Body of pancreas (tissue), 4 donors: Measurements from ENCODE around the gene C6orf15.

ENCODE experiments used
- POLR2A ChIP-seq, 3 donors: fragments of 450-650 bp; IDR thresholded peaks; one replicate each; pipeline ENCODE4 v1.6.1; 2016; ENCODE audit warnings: antibody characterized with exemption in 3 of 3, mild to moderate bottlenecking in 2 of 3
- TF ChIP-seq, protein P1 (sequence below), 7 experiments: fragments of 450-650 bp in 4 of 7; fragments of 200-600 bp in 3 of 7; sonication (generic) in 3 of 7; IDR thresholded peaks; one replicate each; pipeline ENCODE4 v1.5.1; 2016 to 2019; ENCODE audit warnings: antibody characterized with exemption in 7 of 7

DNA sequence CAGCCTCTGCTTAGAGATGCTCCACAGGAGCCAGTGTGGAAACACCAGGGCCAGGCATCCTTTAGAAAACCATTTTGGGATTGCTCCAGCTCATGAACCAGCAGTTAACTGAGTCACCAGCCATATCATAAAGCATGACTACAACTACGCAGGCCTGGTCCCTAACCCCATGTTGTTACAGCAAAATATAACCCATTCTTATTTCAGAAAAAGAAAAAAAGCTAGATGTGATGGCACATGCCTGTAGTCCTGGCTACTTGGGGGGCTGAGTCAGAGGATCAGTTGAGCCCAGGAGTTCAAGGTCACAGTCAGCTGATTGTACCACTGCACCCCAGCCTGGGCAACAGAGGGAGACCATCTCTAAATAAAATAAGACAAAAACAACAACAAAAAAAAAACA lies 36.8 kb downstream of the C6orf15 start:
- no peak for TF ChIP-seq POLR2A (IDR thresholded peaks at IDR 0.05)
- TF ChIP-seq, protein P1, sequence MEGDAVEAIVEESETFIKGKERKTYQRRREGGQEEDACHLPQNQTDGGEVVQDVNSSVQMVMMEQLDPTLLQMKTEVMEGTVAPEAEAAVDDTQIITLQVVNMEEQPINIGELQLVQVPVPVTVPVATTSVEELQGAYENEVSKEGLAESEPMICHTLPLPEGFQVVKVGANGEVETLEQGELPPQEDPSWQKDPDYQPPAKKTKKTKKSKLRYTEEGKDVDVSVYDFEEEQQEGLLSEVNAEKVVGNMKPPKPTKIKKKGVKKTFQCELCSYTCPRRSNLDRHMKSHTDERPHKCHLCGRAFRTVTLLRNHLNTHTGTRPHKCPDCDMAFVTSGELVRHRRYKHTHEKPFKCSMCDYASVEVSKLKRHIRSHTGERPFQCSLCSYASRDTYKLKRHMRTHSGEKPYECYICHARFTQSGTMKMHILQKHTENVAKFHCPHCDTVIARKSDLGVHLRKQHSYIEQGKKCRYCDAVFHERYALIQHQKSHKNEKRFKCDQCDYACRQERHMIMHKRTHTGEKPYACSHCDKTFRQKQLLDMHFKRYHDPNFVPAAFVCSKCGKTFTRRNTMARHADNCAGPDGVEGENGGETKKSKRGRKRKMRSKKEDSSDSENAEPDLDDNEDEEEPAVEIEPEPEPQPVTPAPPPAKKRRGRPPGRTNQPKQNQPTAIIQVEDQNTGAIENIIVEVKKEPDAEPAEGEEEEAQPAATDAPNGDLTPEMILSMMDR (IDR thresholded peaks at IDR 0.05) = no peak
